Natural killer cell (primary cell): ENCODE measurements around the gene SLC35F3. TPM values are rescaled to one million over a fixed set of nuclear protein-coding genes. Genes with fewer than 3 reads are reported as not detected.
A peak's percentile ranks its signal among the peaks of the same experiment; 100 is the strongest.

Experiments
- ATAC-seq, 3 donors: fragments of 150-1000 bp in 2 of 3; fragments of 200-7000 bp in 1 of 3; cut with Tn5 transposase; 1 replicate in 1 of 3; 2 replicates in 2 of 3; pipeline ENCODE4 v1.10.0; 2021; ENCODE audit warnings: mild to moderate bottlenecking in 2 of 3, moderate library complexity in 2 of 3
- DNase-seq, 2 donors: peaks; one replicate each; pipeline versions ENCODE4 v3.0.0 to v3.0.0-alpha.2; 2013 to 2021; ENCODE audit warnings: mixed read lengths in 1 of 2
- H3K27ac ChIP-seq: one replicate; pipeline ENCODE4 v1.5.1; 2013; ENCODE audit warnings: mild to moderate bottlenecking, low read length
- H3K27me3 ChIP-seq: one replicate; pipeline ENCODE4 v1.6.1; 2013; ENCODE audit warnings: low read length; ENCODE audit not compliant: control insufficient read depth, insufficient read depth
- H3K36me3 ChIP-seq: one replicate; pipeline ENCODE4 v1.6.1; 2013; ENCODE audit warnings: low read length; ENCODE audit not compliant: control insufficient read depth, insufficient read depth
- H3K4me1 ChIP-seq: one replicate; pipeline ENCODE4 v1.6.1; 2013; ENCODE audit warnings: low read length; ENCODE audit not compliant: control insufficient read depth, insufficient read depth
- H3K4me3 ChIP-seq: one replicate; pipeline ENCODE4 v1.5.1; 2013; ENCODE audit warnings: low read length
- H3K9me3 ChIP-seq: one replicate; pipeline ENCODE4 v1.6.1; 2013; ENCODE audit warnings: low read length; ENCODE audit not compliant: control insufficient read depth, insufficient read depth
- H3K27ac Mint-ChIP-seq, 2 donors: one replicate each; pipeline ENCODE4 v1.8.0; 2022; ENCODE audit warnings: mild to moderate bottlenecking in 2 of 2, mixed read lengths in 2 of 2, moderate library complexity in 1 of 2
- H3K27me3 Mint-ChIP-seq, 2 donors: one replicate each; pipeline ENCODE4 v1.8.0; 2022; ENCODE audit warnings: low read depth in 2 of 2, mixed read lengths in 2 of 2
- H3K36me3 Mint-ChIP-seq: one replicate; pipeline ENCODE4 v1.8.0; 2022; ENCODE audit warnings: mixed read lengths
- H3K4me1 Mint-ChIP-seq, 2 donors: one replicate each; pipeline ENCODE4 v1.8.0; 2022; ENCODE audit warnings: mixed read lengths in 2 of 2
- H3K4me3 Mint-ChIP-seq: one replicate; pipeline ENCODE4 v1.8.0; 2022; ENCODE audit warnings: mild to moderate bottlenecking, moderate library complexity, mixed read lengths
- H3K9me3 Mint-ChIP-seq, 2 donors: one replicate each; pipeline ENCODE4 v1.8.0; 2022; ENCODE audit warnings: mixed read lengths in 2 of 2
- WGBS: methylation state at CpG from one replicate; pipeline ENCODE4 v1.1.7; 2013; ENCODE audit warnings: missing lambda C conversion rate; ENCODE audit not compliant: insufficient coverage; 5-methylcytosine and 5-hydroxymethylcytosine counted together
- intact Hi-C: fragments of 100-400 bp; cut with micrococcal nuclease; formaldehyde crosslinking; loops from one replicate; pipeline ENCODE4 v1.14.2; 2022
- total RNA-seq, 4 donors: library from RNA; stranded (reverse); fragments of 120-200 nt in 1 of 4; gene quantifications; one replicate each; pipeline versions ENCODE4 v1.2.3 to v1.2.4, GENCODE V29; 2013 to 2022
- TF ChIP-seq, protein P1 (sequence below): fragments of 200-600 bp; IDR thresholded peaks from one replicate; pipeline ENCODE4 v1.8.0; 2022; ENCODE audit warnings: antibody characterized with exemption

The SLC35F3 gene
- total RNA-seq, 3 donors from 2014 or later (not counting 1 experiment from before 2014, with no cell fraction given), result not detected

DNA sequence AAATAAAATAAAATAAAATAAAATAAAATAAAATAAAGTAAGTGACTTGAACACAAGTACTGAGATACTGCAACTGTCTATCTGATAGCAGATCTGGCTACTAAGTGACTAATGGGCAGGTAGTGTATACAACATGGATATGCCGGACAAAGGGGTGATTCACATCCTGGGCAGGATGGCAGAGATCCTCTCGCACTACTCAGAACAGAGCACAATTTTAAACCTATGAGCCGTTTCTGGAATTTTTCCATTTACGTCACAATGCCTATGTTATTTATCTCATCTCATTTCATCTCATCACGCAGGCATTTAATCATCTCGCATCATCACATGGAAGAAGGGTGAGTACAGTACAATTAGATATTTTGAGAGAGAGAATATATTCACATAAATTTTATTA lies 235.5 kb downstream of the SLC35F3 start:
- H3K4me1 Mint-ChIP-seq, result no peaks in the 10 kb centered on the region
- 82% methylated on average over 3 of the region's 6 CpGs for WGBS
- Histone ChIP-seq H3K9me3 (no peaks in the 10 kb centered on the region), H3K27ac (no peak overlapping the region), H3K36me3 (no peaks in the 10 kb centered on the region), H3K4me3 (no peak overlapping the region), H3K27me3 (no peaks in the 10 kb centered on the region), H3K4me1 (no peaks in the 10 kb centered on the region)
- DNase-seq (no peak), ATAC-seq (no peak)
- H3K27ac Mint-ChIP-seq, result no peak overlapping the region
- peaks cover 13 to 21% of the 10 kb centered on the region in 2 donors for H3K27me3 Mint-ChIP-seq
- H3K4me3 Mint-ChIP-seq, result no peak overlapping the region
- no peaks in the 10 kb centered on the region for H3K9me3 Mint-ChIP-seq
- intact Hi-C loops, result no loop called here
- TF ChIP-seq, protein P1, sequence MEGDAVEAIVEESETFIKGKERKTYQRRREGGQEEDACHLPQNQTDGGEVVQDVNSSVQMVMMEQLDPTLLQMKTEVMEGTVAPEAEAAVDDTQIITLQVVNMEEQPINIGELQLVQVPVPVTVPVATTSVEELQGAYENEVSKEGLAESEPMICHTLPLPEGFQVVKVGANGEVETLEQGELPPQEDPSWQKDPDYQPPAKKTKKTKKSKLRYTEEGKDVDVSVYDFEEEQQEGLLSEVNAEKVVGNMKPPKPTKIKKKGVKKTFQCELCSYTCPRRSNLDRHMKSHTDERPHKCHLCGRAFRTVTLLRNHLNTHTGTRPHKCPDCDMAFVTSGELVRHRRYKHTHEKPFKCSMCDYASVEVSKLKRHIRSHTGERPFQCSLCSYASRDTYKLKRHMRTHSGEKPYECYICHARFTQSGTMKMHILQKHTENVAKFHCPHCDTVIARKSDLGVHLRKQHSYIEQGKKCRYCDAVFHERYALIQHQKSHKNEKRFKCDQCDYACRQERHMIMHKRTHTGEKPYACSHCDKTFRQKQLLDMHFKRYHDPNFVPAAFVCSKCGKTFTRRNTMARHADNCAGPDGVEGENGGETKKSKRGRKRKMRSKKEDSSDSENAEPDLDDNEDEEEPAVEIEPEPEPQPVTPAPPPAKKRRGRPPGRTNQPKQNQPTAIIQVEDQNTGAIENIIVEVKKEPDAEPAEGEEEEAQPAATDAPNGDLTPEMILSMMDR, result no peak
- H3K36me3 Mint-ChIP-seq, result no peaks in the 10 kb centered on the region

DNA sequence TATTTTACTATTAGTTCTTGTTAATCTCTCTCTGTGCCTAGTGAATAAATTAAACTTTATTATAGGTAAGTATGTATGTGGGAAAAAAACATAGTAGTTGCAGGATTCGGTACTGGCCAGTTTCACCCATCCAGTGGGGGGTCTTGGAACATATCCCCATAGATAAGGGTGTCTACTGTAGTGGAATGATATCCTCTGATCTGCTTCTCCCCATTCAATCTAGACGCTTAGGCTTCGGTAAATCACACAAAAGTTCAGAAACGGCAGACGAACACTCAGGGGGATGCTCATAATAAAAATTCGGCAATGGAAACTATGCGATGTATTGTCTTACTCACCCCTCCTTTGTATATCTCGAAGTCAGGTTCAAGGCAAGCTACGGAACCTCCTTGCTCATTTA lies 235.9 kb downstream of the SLC35F3 start:
- Mint-ChIP-seq H3K9me3 (no peaks in the 10 kb centered on the region), H3K27ac (no peak overlapping the region), H3K36me3 (no peaks in the 10 kb centered on the region), H3K27me3 (peaks cover 13 to 26% of the 10 kb centered on the region in 2 donors), H3K4me1 (no peaks in the 10 kb centered on the region), H3K4me3 (no peak overlapping the region)
- Histone ChIP-seq H3K4me1 (no peaks in the 10 kb centered on the region), H3K36me3 (no peaks in the 10 kb centered on the region), H3K27me3 (no peaks in the 10 kb centered on the region), H3K4me3 (no peak overlapping the region), H3K27ac (no peak overlapping the region), H3K9me3 (no peaks in the 10 kb centered on the region)
- intact Hi-C loops, result no loop called here
- ATAC-seq (no peak), DNase-seq (no peak)
- 95% methylated on average over 9 of the region's 9 CpGs for WGBS
- TF ChIP-seq, protein P1, result no peak

DNA sequence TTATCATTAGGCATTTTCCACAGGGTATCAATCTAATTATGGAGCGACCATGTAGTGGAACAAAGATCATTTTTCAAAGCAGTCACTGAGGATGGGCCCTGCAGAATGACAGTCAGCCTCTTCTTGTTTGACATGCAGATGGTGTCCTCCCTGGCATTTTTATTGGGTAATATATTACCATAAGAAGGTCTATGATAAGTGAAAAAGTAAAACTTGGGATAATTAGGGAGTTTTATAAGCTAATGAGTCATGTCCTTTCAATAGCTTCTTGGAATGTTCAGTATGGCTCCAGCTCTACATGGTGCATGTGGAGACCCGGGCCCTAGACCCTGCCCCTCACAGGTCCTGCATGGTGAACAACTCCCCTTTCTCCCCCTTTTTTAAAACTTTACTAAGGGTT lies 236.5 kb downstream of the SLC35F3 start:
- H3K27ac Mint-ChIP-seq, result no peak overlapping the region
- DNase-seq (no peak), ATAC-seq (no peak)
- no peak overlapping the region for H3K4me3 ChIP-seq
- H3K4me1 Mint-ChIP-seq, result no peaks in the 10 kb centered on the region
- no peak overlapping the region for H3K27ac ChIP-seq
- H3K4me3 Mint-ChIP-seq, result no peak overlapping the region
- intact Hi-C loops, result no loop called here
- H3K9me3 ChIP-seq, result no peaks in the 10 kb centered on the region
- TF ChIP-seq, protein P1, result no peak
- no peaks in the 10 kb centered on the region for H3K36me3 ChIP-seq
- H3K27me3 ChIP-seq, result no peaks in the 10 kb centered on the region
- WGBS, result 93% methylated on average over 2 of the region's 2 CpGs
- no peaks in the 10 kb centered on the region for H3K4me1 ChIP-seq
- H3K36me3 Mint-ChIP-seq, result no peaks in the 10 kb centered on the region
- H3K27me3 Mint-ChIP-seq, result peaks cover 13 to 30% of the 10 kb centered on the region in 2 donors
- no peaks in the 10 kb centered on the region for H3K9me3 Mint-ChIP-seq

DNA sequence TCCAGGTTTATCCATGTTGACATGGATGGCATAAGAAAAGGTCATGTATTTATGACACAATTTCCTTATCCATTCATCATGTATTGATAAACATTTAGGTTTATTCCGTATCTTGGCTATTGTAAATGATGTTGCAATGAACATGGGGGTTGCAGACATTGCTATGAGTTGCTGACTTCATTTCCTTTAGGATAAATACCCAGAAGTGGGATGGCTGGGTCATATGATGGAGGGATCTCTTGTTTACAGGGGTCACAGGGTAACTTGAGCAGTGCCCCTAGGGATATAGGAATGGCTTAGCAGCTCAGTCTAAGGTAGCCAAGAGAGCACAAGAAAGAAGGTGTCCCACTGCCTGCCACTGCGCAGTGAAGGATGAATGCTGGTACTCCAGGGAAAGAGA lies 239.2 kb downstream of the SLC35F3 start:
- Histone ChIP-seq H3K36me3 (no peaks in the 10 kb centered on the region), H3K4me1 (no peaks in the 10 kb centered on the region), H3K27ac (no peak overlapping the region), H3K4me3 (no peak overlapping the region), H3K9me3 (no peaks in the 10 kb centered on the region), H3K27me3 (no peaks in the 10 kb centered on the region)
- WGBS, result 100% methylated on average over 2 of the region's 2 CpGs
- no peak overlapping the region for H3K4me3 Mint-ChIP-seq
- H3K27me3 Mint-ChIP-seq, result peaks cover 11 to 40% of the 10 kb centered on the region in 2 donors
- DNase-seq (no peak), ATAC-seq (peak in 1 of 3 donors; percentile 44)
- H3K4me1 Mint-ChIP-seq, result no peaks in the 10 kb centered on the region
- H3K9me3 Mint-ChIP-seq, result no peaks in the 10 kb centered on the region
- no peaks in the 10 kb centered on the region for H3K36me3 Mint-ChIP-seq
- intact Hi-C loops, result no loop called here
- TF ChIP-seq, protein P1, result no peak
- no peak overlapping the region for H3K27ac Mint-ChIP-seq
